ENCODE measurements around the gene USP10.

DNA sequence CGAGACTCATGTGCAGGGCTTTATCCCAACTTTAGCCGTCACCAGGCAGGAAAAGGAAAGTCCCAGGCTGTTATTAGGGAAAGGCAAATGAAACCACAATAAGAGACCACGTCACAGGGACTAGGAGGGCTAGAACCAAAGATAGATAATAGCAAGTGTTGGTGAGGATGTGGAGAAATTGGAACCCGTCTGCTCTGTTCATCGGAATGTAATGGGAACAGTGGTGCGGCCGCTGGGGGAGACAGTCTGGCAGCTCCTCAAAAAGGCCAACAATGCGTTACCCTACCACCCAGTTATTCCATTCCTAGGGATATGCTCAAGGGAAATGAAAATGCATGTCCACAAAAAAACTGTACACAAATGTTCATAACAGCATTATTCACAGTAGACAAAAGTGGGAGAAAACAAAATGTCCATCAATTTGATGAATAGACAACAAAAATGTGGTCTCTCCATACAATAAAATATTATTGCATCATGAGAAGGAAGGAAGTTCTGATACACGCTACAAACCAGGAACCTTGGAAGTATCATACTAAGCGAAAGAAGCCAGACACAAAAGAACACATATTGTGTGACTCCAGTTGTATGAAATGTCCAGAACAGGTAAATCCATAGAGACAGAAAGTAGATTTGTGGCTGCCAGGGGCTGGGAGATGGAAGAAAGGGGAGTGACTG is 19.5 kb upstream of the USP10 start:
- TF ChIP-seq, protein P1, sequence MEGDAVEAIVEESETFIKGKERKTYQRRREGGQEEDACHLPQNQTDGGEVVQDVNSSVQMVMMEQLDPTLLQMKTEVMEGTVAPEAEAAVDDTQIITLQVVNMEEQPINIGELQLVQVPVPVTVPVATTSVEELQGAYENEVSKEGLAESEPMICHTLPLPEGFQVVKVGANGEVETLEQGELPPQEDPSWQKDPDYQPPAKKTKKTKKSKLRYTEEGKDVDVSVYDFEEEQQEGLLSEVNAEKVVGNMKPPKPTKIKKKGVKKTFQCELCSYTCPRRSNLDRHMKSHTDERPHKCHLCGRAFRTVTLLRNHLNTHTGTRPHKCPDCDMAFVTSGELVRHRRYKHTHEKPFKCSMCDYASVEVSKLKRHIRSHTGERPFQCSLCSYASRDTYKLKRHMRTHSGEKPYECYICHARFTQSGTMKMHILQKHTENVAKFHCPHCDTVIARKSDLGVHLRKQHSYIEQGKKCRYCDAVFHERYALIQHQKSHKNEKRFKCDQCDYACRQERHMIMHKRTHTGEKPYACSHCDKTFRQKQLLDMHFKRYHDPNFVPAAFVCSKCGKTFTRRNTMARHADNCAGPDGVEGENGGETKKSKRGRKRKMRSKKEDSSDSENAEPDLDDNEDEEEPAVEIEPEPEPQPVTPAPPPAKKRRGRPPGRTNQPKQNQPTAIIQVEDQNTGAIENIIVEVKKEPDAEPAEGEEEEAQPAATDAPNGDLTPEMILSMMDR (IDR thresholded peaks at IDR 0.05): no peak
- TF ChIP-seq POLR2A (IDR thresholded peaks at IDR 0.05): no peak

Data from sigmoid colon (tissue), 3 donors.